ENCODE measurements around the gene TBC1D2. TPM values are rescaled to one million over a fixed set of nuclear protein-coding genes. Genes with fewer than 3 reads are reported as not detected.
"Not testable (repeated sequence)": the region's sequence is repeated elsewhere in the genome, so short reads cannot be mapped to it uniquely, and the experiment has no call there.

TBC1D2 gene
- total RNA-seq, 1 donor from 2014 or later = 17.4 TPM

DNA sequence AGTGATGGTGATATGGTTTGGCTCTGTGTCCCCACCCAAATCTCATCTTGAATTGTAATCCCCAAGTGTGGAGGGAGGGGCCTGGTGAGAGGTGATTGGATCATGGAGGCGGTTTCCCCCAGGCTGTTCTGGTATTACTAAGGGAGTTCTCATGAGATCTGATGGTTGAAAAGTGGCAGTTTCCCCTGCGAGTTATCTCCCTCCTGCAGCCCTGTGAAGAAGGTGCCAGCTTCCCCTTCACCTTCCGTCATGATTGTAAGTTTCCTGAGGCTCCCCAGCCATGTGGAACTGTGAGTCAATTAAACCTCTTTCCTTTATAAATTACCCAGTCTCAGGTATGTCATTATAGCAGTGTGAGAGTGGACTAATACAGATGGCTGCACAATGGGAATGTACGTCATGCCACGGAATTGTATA lies 80.9 kb downstream of the TBC1D2 start:
- ATAC-seq; DNase-seq (ENCODE audit: low spot score): not testable (repeated sequence)

DNA sequence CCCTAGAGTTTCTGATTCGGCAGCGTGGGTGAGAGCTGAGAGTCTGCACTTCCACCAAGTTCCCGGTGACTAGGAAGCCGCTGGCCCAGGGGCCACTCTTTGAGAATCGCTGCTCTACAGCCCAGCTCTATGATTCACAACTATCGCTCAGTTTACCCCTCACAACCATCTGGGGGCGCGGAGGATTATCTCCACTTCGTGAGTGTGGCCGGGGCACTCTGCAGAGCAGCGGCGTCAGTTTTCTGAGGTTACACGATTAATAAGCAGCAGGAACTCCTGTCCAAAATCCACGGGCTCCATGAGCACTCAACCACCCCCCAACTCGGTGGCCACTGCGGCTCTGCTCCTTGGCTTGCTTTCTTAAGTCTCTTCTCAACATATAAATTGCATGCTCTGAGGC lies 82.3 kb downstream of the TBC1D2 start:
- ATAC-seq = no peak
- DNase-seq (ENCODE audit: low spot score) = no peak

DNA sequence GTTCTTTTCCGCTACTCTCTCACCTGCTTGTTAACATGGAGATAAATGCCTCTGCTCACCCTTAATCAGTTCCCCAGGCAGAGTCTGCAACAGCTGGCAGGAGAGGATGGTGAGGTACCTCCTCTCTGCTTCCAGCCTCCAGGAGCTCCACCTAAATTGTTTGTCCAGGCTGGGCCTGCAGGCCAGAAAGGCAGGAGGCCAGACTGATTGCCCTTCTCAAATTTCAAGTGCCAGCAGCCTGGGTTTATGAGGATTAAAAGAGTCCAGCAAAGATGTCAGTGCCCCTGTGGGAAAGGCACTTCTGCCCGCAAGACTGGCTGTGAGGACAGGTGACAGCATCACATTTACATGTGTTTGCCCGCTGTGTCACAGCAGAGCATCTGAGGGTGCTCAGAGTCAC lies 82.8 kb downstream of the TBC1D2 start:
- peak; percentile 60 for DNase-seq (ENCODE audit: low spot score)
- ATAC-seq = peak; percentile 93

DNA sequence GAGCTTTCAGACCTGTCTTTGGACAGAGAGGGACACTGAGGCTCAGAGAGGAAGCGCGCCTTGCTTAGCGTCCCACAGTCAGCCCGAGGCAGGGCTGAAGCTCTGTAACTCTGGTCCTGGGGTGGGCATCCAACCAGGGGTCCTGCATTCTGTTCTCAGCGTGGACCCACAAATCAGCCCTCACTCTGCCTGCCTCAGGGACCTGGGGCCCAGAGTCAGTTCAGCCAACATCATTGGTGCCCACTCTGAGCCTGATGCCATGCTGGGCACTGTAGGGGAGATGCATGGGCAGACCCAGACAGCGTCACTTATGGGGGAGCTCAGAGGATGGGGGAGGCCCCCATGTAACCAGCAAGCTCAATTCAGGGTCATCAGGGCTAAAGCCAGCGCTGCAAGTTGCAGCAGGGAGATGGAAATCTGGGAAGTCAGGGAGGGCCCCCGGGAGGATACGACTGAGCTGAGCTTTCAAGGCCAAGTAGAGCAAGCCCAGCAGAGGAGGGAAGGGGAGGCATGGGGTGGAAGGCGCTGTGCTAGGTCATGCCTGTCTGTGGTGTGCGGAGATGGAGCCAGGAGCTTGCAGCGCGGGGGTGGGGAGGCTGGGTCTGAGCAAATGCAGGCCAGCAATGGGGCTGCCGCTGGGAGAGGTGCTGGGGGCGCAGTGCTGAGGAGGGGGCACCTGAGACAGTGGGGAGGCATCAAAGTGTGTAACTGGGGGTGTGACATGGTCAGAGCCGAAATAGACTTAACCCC lies 84.1 kb downstream of the TBC1D2 start:
- no peak for ATAC-seq
- DNase-seq (ENCODE audit: low spot score) = no peak

DNA sequence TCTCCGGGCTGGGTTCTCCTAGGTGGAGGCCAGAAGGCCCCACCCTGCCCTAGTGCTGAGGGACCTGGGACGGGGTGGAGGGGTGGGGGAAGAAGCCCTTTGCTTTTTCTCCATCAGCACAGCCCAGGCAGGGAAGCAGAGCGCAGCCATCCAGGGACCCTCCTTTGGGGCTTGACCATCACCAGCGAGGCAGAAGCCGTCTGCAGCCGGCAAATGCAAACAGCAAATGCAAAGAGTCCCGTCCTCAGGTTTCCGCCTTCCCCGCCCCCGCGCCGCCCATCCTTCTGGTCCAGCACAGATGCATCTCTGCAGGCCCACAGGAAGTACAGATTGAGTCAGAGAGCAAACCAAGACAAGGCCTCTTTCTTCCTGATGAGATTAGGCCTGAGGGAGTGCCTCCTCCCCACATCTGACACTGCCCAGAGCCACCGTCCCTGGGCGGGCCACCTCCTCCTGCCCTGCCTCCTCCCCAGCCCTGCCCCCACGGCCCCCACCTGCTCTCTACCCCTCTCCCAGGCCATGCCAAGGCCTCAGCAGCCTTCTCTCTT lies 86.4 kb downstream of the TBC1D2 start:
- DNase-seq (ENCODE audit: low spot score) = no peak
- no peak for ATAC-seq

DNA sequence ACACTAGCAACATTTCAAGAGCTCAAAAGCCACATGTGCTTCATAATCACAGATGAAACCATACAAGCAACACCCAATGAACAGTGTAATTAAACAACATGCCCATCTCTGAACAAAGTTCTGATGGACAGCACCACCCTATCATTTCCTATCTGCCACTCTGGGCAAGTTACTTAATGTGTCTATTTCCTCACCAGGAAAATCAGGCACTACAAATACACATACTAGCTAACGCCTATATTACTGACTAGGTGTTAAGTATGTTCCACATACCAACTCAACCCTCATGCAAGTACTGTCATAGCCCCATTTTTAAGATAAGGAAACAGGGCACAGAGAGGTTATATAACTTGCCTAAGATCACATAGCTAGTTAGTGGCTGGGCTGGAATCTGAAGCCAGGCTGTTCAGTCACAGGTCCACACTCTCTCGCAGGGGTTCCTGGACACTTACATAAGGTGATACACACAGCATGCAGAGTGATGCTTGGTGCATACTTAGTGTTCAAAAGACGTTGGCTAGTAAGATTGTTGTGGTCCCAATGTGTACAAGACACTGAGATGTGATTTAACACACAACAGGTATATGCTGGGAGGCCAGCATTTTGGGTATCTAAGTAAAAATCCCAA lies 87.2 kb downstream of the TBC1D2 start:
- ATAC-seq = no peak
- DNase-seq (ENCODE audit: low spot score) = no peak

DNA sequence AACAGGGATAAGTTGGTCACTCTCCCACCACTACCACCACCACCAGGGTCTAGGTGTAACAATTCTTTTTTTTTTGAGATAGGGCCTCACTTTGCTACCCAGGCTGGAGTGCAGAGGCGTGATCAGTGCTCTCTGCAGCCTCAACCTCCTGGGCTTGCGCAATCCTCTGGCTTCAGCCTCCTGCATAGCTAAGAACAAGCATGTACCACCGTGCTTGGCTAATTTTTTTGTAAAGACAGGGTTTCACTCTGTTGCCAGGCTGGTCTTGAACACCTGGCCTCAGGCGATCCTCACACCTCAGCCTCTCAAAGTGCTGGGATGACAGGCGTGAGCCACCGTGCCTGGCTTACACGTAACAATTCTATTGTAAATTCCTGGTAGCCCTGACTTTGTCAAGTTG lies 90.5 kb downstream of the TBC1D2 start:
- no peak for ATAC-seq
- no peak for DNase-seq (ENCODE audit: low spot score)

DNA sequence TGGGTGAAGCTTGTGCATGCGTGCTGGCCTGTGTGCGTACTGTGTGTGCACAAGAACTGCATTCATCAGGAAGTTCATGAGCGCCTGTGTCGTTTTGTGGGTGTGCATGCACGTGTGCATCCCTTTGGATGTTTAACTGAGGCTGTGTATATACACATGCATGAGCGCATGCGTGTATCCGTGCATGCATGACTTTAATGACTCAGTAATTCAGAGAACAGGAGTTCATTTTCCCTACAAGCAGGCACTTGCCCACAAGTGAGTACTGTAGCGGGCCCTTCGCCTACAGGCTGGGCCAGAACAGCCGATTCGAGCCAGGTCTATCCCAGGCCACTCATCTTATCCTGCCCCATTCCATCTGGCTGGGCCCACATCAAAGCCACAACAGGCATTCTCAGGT lies 92.8 kb downstream of the TBC1D2 start:
- no peak for DNase-seq (ENCODE audit: low spot score)

DNA sequence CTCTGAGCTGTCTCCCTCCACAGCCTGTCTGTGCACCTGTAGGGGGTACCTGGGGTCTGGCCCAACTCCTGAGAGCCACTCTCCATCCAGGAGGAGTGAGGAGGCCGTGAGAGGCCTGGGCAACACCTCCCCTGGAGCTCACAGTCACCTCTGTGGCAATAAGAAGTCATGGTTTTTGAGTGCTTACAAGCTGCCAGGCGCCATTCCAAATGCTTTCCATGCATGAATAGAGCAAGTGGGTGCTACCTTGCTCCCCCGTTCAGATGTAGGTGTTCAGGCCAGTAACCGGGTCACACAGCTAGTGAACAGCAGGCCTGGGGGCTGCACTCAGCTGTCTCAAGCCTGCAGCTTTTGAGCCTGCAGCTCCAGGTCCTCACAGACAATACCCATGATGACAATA lies 93.6 kb downstream of the TBC1D2 start:
- no peak for ATAC-seq
- DNase-seq (ENCODE audit: low spot score) = no peak

More for the DNA sequence above, 92.8 kb downstream of the TBC1D2 start:
- ATAC-seq = no peak

DNA sequence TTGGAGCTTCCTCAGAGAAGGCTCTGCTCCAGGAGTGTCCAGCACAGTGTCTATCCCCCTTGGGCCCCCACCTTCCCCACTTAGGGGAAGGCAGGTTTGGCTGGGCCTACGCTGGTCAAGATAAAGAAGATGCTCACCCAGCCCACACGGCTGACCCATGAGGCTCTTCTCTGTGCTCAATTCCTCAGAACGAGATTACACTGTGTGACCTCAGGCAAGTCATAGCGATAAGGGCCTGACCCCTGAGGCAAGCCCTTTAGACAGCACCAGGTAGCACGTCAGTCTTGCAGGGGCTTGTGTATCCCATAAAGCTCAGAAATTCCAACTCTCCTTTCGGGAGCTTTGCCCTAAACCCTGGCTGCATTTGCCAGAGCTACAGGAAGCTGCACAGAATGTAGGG lies 95.7 kb downstream of the TBC1D2 start:
- DNase-seq (ENCODE audit: low spot score) (no peak), ATAC-seq (no peak)

DNA sequence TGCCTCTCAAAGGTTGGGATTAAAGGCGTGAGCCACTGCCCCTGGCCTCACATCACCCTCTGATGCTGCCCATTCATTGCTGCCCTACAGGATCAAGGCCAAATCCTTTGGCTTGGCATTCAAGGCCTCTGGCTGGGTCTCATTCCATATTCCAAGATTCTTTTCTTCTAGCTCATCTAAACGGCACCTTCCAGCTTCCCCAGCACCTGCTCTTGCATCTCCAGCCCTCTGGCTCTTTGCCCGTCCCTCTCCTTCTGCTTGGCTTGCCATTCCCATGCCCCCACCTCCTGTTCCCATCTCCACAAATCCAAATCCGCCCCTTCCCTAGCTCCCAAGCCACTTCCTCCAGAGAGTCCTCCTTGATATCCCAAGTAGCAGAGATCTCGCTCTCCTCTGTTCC lies 96.1 kb downstream of the TBC1D2 start:
- no peak for ATAC-seq
- DNase-seq (ENCODE audit: low spot score) = no peak

DNA sequence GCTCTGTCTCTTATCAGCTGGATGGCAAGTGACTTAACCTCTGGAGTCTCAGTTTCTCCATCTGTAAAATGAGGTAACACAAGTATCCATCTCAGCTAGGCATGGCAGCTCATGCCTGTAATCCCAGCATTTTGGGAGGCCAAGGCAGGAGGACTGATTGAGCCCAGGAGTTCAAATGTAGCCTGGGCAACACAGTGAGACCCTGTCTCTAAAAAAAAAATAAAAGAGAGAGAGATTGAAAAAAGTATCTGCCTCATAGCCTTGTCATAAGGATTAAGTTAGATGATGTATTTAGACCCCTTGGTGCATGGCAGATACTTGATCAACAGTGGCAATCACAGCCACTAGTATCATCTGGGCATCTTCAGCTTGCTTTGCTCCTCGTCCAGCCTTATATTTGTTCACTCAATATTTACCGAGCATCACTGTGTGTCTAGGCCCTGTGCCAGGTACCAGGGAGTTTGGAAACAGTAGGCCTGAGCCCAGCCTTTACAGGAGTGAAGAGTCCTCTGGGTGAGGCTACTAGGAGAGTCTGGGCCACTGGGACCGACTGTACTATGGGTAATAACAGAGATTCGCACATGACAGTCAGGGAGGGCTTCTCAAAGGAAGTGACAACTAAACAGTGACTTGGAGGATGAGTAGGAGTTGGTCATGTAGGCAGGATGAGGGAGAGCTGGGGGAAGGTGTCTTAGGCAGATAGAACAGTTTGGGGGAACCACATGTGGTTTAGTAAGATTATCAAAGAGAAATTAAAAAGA lies 97.2 kb downstream of the TBC1D2 start:
- peak; percentile 94 for DNase-seq (ENCODE audit: low spot score)
- ATAC-seq = peak; percentile 98

DNA sequence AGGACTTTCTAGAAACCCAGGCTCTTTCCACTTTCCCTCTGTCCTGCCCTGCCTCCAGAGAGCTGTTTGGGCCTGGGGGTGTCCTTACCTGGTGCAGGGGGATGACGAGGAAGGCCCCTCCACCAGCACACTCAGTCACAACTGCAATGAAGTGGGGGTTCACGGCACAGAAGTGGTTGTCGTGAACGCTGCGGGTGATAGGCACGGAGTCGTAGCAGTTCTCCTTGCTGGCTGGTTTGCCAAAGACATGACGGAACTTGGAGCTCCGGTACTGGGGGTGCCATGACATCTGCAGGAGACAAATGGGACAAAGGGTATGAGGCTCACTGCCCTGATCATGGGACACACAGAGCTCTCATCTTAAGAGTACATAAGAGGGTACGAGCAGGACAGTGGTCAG lies 98.1 kb downstream of the TBC1D2 start:
- no peak for DNase-seq (ENCODE audit: low spot score)
- ATAC-seq = no peak

DNA sequence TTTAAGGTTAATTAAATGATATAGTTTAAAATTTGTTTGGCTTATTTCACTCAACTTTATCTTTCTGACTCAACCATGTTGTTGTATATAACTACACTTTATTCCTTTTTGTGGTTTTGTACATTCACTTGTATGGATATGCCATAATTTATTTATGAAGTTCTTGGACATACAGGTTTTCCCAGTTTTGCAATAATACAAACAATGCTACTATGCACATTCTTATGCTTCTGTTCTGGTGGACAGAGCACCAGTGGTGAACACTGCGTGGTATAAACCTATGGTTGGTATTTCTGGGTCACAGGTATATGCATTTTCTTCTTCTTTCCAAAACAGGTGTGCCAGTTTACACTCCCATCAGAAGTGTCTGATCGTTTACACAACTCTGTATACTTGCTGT lies 100.8 kb downstream of the TBC1D2 start:
- no peak for DNase-seq (ENCODE audit: low spot score)
- no peak for ATAC-seq

DNA sequence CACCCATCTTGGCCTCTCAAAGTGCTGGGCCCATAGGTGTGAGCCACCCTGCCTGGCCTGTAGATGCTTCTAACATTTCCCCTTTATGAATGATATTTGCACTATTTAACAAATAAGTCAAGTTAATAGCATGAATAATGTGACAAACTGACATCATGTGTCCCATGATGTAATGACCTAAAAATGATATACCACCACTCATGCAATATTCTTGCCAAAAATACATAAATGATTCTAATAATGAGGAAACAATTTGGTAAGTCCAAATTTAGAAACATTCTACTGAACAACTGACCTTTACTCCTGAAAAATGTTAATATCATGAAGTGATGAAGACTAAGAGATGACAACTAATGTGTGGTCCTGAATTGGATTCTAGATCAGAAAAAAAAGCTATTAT lies 102.9 kb downstream of the TBC1D2 start:
- ATAC-seq = no peak
- no peak for DNase-seq (ENCODE audit: low spot score)

DNA sequence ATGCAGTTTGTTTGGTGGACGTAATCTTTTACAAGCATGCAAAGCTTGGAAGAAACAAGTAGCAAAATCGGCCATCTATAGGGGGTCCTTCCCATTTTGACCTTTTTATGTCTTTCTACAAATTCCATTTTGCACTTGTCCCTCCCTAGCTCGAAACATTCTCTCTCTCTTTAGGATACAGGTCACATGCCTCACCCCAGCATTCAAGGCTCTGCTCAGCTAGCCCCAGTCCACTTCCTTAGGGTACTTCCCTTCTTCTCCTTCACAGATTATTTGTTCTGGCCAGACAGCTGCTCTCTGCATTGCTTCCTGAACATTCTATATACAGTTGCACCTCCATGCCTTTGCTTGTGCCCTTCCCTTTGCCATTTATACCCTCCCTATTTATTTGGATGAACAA lies 104.7 kb downstream of the TBC1D2 start:
- DNase-seq (ENCODE audit: low spot score) (no peak), ATAC-seq (no peak)

DNA sequence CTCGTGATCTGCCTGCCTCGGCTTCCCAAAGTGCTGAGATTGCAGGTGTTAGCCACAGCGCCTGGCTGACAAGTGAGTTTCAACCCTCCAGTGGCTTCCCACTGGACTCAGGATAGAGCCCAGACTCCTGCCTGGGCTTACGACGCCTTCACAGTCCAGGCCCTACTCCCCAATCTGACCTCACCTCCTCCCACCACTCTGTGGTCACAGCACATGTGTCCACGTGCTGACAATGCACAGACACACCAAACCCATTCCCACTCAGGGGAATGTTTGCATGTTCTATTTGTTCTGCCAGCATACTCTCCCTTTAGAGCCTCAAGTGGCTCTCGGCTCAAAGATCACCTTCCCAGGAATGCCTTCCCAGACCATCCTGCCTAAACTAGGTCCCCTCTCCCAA lies 105.3 kb downstream of the TBC1D2 start:
- ATAC-seq (no peak), DNase-seq (ENCODE audit: low spot score) (no peak)

DNA sequence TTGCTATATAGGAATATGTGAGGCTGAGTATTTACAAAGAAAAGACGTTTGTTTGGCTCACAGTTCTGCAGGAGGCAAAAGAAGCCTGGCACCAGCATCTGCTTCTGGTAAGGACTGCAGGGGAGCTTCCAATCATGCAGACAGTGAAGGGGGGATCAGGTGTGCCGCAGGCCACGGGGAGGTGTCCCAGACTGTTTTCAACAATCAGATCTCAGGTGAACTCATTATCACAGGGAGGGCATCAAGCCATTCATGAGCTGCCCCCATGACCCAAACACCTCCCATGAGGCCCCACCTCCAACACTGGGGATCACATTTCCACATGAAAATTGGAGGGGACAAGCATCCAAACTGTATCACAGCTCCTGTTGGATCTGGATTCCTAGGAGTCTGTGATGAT lies 106.0 kb downstream of the TBC1D2 start:
- ATAC-seq (no peak), DNase-seq (ENCODE audit: low spot score) (no peak)
